SK-N-DZ (cell line): ENCODE data around the gene EPHB4.
A peak's percentile ranks its signal among the peaks of the same experiment; 100 is the strongest.
"Not testable (repeated sequence)": the region's sequence is repeated elsewhere in the genome, so short reads cannot be mapped to it uniquely, and the experiment has no call there.

Experiments used
- DNase-seq: peaks from one replicate; pipeline ENCODE4 v3.0.0-alpha.2; 2015; ENCODE audit warnings: low spot score

EPHB4 gene

GRCh38 chr7:100822236-100823139, 4.8 kb downstream of the EPHB4 start:
- DNase-seq, result no peak

- DNase-seq, result no peak
Measured at GRCh38 chr7:100819586-100819985, 7.7 kb downstream of the EPHB4 start.

- no peak for DNase-seq
Measured at GRCh38 chr7:100818825-100819224, 8.5 kb downstream of the EPHB4 start.

- no peak for DNase-seq
Measured at GRCh38 chr7:100818366-100818765, 9.0 kb downstream of the EPHB4 start.

GRCh38 chr7:100817097-100817496, 10.2 kb downstream of the EPHB4 start:
- no peak for DNase-seq

GRCh38 chr7:100816515-100816914, 10.8 kb downstream of the EPHB4 start:
- DNase-seq, result not testable (repeated sequence)

GRCh38 chr7:100812729-100813128, 14.6 kb downstream of the EPHB4 start:
- no peak for DNase-seq

- no peak for DNase-seq
Measured at GRCh38 chr7:100811480-100811879, 15.8 kb downstream of the EPHB4 start.

- no peak for DNase-seq
Measured at GRCh38 chr7:100808354-100808875, 18.9 kb downstream of the EPHB4 start.

GRCh38 chr7:100806883-100807282, 20.4 kb downstream of the EPHB4 start:
- DNase-seq, result not testable (repeated sequence)

GRCh38 chr7:100806276-100806675, 21.0 kb downstream of the EPHB4 start:
- DNase-seq, result no peak

- DNase-seq, result no peak
Measured at GRCh38 chr7:100804681-100805431, 22.5 kb downstream of the EPHB4 start.

- DNase-seq, result peak; percentile 83
Measured at GRCh38 chr7:100803398-100804161, 23.7 kb downstream of the EPHB4 start.

GRCh38 chr7:100802951-100803350, 24.4 kb downstream of the EPHB4 start:
- DNase-seq, result no peak

- no peak for DNase-seq
Measured at GRCh38 chr7:100801833-100802568, 25.3 kb downstream of the EPHB4 start.

GRCh38 chr7:100799037-100799896, 28.1 kb downstream of the EPHB4 start:
- peak; percentile 41 for DNase-seq

GRCh38 chr7:100794741-100795140, 32.6 kb downstream of the EPHB4 start:
- DNase-seq, result no peak

GRCh38 chr7:100793806-100794660, 33.3 kb downstream of the EPHB4 start:
- DNase-seq, result no peak
